ENCODE measurements around the gene ZNF777.
"Not testable (repeated sequence)": the region's sequence is repeated elsewhere in the genome, so short reads cannot be mapped to it uniquely, and the experiment has no call there.

Gene ZNF777

GRCh38 chr7:149404396-149404795, 56.5 kb downstream of the ZNF777 start:
- Histone ChIP-seq H4K20me1 (ENCODE audit: insufficient read depth, low read length, poor library complexity, severe bottlenecking) (no peaks in the 10 kb centered on the region), H3K9me2 (replicated peaks; ENCODE audit: low read depth, low read length) (no peaks in the 10 kb centered on the region), H2AFZ (ENCODE audit: low read length) (no peak overlapping the region), H3K27me3 (ENCODE audit: insufficient read depth, low read length, poor library complexity, severe bottlenecking) (no peaks in the 10 kb centered on the region), H3K36me3 (ENCODE audit: insufficient read depth, low read length) (no peaks in the 10 kb centered on the region), H3K4me1 (ENCODE audit: insufficient read depth, low read length, poor library complexity, severe bottlenecking) (no peaks in the 10 kb centered on the region), H3K9me3 (ENCODE audit: insufficient read depth, low read depth, low read length) (no peaks in the 10 kb centered on the region), H3K4me3 (ENCODE audit: low read length, poor library complexity, severe bottlenecking) (no peak overlapping the region), H3K4me2 (ENCODE audit: low read depth, low read length, poor library complexity, severe bottlenecking) (no peak overlapping the region), H3F3A (ENCODE audit: low read depth) (no peaks in the 10 kb centered on the region), H3K9ac (ENCODE audit: low read depth, low read length, poor library complexity, severe bottlenecking) (no peak overlapping the region), H3K79me2 (ENCODE audit: insufficient read depth, low read length) (no peaks in the 10 kb centered on the region)
- TF ChIP-seq CTCF (conservative IDR thresholded peaks at IDR 0.05; ENCODE audit: low read length) (no peak), EZH2phosphoT487 (IDR thresholded peaks at IDR 0.05; ENCODE audit: borderline replicate concordance) (no peak)

DNA sequence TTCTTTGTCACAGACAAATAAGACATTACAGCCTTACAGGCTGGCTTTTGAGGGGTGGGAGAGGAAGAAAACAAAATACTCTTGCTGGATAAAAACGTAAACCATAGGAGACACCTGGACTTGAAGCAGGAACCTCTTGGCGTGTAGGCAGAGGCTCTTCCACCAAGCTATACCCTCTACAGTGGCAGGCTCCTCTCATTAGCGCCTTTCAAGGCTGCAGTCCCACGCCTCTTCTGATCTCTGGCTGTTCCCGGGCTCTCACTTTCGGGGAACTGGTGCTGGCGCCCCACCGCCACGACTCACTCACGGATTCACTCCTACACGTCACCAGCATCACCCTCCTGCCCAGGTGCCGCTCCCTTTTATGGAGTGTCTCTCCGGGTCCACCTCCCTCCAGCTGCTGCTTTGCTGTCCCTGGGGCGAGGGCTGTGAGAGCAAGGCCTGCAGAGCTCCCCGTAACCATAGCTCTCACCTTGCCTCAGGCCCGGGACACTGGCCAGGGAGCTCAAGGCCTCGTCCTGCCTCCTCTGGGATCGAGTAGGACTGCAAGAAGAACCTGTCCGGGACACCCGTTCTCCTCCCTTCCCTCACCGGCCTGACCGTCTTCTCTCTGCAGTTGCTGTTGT, 62.6 kb downstream of the ZNF777 start:
- no peak overlapping the region for H3K9ac ChIP-seq (ENCODE audit: low read depth, low read length, poor library complexity, severe bottlenecking)
- H3K4me2 ChIP-seq (ENCODE audit: low read depth, low read length, poor library complexity, severe bottlenecking): no peak overlapping the region
- no peaks in the 10 kb centered on the region for H3K9me3 ChIP-seq (ENCODE audit: insufficient read depth, low read depth, low read length)
- H3K4me1 ChIP-seq (ENCODE audit: insufficient read depth, low read length, poor library complexity, severe bottlenecking): no peaks in the 10 kb centered on the region
- no peak overlapping the region for H2AFZ ChIP-seq (ENCODE audit: low read length)
- H3K27me3 ChIP-seq (ENCODE audit: insufficient read depth, low read length, poor library complexity, severe bottlenecking): no peaks in the 10 kb centered on the region
- TF ChIP-seq EZH2phosphoT487 (IDR thresholded peaks at IDR 0.05; ENCODE audit: borderline replicate concordance): no peak
- no peak for TF ChIP-seq CTCF (conservative IDR thresholded peaks at IDR 0.05; ENCODE audit: low read length)
- no peaks in the 10 kb centered on the region for H4K20me1 ChIP-seq (ENCODE audit: insufficient read depth, low read length, poor library complexity, severe bottlenecking)
- H3K36me3 ChIP-seq (ENCODE audit: insufficient read depth, low read length): no peaks in the 10 kb centered on the region
- no peaks in the 10 kb centered on the region for H3K9me2 ChIP-seq (replicated peaks; ENCODE audit: low read depth, low read length)
- H3F3A ChIP-seq (ENCODE audit: low read depth): no peaks in the 10 kb centered on the region
- no peak overlapping the region for H3K4me3 ChIP-seq (ENCODE audit: low read length, poor library complexity, severe bottlenecking)
- H3K79me2 ChIP-seq (ENCODE audit: insufficient read depth, low read length): no peaks in the 10 kb centered on the region

DNA sequence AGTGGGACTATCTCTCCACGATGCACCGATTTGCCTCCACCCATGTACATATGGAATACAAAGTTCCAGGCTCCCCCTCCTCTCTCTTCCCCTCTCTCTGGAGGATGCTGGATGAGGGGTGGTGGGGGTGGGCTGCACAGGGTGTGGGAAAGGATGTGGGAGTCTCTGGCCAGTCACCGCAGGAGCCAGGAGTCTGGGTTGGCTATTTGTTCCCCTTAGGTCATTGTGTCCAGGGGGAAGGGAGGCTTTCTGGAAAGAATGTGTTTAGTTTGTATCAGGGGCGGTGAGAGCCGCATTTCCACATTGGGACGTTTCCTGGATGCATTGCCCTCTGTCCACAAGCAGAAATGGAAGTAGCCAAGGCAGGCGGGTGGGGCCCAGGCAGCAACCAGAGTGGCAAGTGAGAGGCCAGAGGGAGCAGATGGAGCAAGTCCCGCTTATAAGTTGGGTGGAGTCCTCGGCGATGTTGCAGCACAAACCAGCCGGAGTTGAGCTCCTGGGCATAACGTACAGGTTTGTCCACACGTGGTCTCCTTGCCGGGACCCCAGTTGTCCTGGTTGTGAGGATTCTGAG, 63.3 kb downstream of the ZNF777 start:
- Histone ChIP-seq H3K9me2 (replicated peaks; ENCODE audit: low read depth, low read length) (no peaks in the 10 kb centered on the region), H3K4me3 (ENCODE audit: low read length, poor library complexity, severe bottlenecking) (no peak overlapping the region), H3K9ac (ENCODE audit: low read depth, low read length, poor library complexity, severe bottlenecking) (no peak overlapping the region), H2AFZ (ENCODE audit: low read length) (no peak overlapping the region), H3K4me1 (ENCODE audit: insufficient read depth, low read length, poor library complexity, severe bottlenecking) (no peaks in the 10 kb centered on the region), H3K9me3 (ENCODE audit: insufficient read depth, low read depth, low read length) (no peaks in the 10 kb centered on the region), H3K4me2 (ENCODE audit: low read depth, low read length, poor library complexity, severe bottlenecking) (no peak overlapping the region), H3F3A (ENCODE audit: low read depth) (no peaks in the 10 kb centered on the region), H3K36me3 (ENCODE audit: insufficient read depth, low read length) (no peaks in the 10 kb centered on the region), H3K79me2 (ENCODE audit: insufficient read depth, low read length) (no peaks in the 10 kb centered on the region), H4K20me1 (ENCODE audit: insufficient read depth, low read length, poor library complexity, severe bottlenecking) (no peaks in the 10 kb centered on the region), H3K27me3 (ENCODE audit: insufficient read depth, low read length, poor library complexity, severe bottlenecking) (no peaks in the 10 kb centered on the region)
- TF ChIP-seq EZH2phosphoT487 (IDR thresholded peaks at IDR 0.05; ENCODE audit: borderline replicate concordance): no peak
- TF ChIP-seq CTCF (conservative IDR thresholded peaks at IDR 0.05; ENCODE audit: low read length): no peak

GRCh38 chr7:149388550-149389335, 72.1 kb downstream of the ZNF777 start:
- not testable (repeated sequence) for H3K4me3 ChIP-seq (ENCODE audit: low read length, poor library complexity, severe bottlenecking); H3K27me3 ChIP-seq (ENCODE audit: insufficient read depth, low read length, poor library complexity, severe bottlenecking); H3F3A ChIP-seq (ENCODE audit: low read depth); H3K79me2 ChIP-seq (ENCODE audit: insufficient read depth, low read length); H3K4me1 ChIP-seq (ENCODE audit: insufficient read depth, low read length, poor library complexity, severe bottlenecking); H3K4me2 ChIP-seq (ENCODE audit: low read depth, low read length, poor library complexity, severe bottlenecking); H3K9me2 ChIP-seq (replicated peaks; ENCODE audit: low read depth, low read length); H4K20me1 ChIP-seq (ENCODE audit: insufficient read depth, low read length, poor library complexity, severe bottlenecking); H3K9me3 ChIP-seq (ENCODE audit: insufficient read depth, low read depth, low read length); H3K36me3 ChIP-seq (ENCODE audit: insufficient read depth, low read length); H3K9ac ChIP-seq (ENCODE audit: low read depth, low read length, poor library complexity, severe bottlenecking); H2AFZ ChIP-seq (ENCODE audit: low read length)

DNA sequence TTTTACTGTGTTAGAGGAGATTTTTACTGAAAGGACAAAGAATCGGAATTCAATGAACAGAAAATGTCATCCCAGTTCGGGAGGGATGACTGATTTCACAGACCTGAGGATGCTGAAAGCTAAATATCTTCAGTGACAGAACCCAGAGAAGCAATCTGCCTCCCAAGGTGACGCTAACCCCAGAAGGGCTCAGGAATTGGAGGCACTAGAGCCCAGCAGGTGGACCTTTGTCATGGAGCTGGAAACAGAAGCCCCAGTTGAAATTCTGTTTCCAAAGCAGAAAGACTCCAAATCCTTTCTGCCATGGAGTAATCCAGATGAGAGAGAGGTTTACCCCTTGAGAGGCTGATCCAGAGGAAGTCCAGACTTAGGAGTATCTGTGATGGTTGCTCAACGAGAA, 74.3 kb downstream of the ZNF777 start:
- not testable (repeated sequence) for H3K4me2 ChIP-seq (ENCODE audit: low read depth, low read length, poor library complexity, severe bottlenecking); H3K79me2 ChIP-seq (ENCODE audit: insufficient read depth, low read length); H2AFZ ChIP-seq (ENCODE audit: low read length); H4K20me1 ChIP-seq (ENCODE audit: insufficient read depth, low read length, poor library complexity, severe bottlenecking); H3K9ac ChIP-seq (ENCODE audit: low read depth, low read length, poor library complexity, severe bottlenecking); H3K9me3 ChIP-seq (ENCODE audit: insufficient read depth, low read depth, low read length); H3F3A ChIP-seq (ENCODE audit: low read depth); H3K4me1 ChIP-seq (ENCODE audit: insufficient read depth, low read length, poor library complexity, severe bottlenecking); H3K9me2 ChIP-seq (replicated peaks; ENCODE audit: low read depth, low read length); H3K27me3 ChIP-seq (ENCODE audit: insufficient read depth, low read length, poor library complexity, severe bottlenecking); H3K36me3 ChIP-seq (ENCODE audit: insufficient read depth, low read length); H3K4me3 ChIP-seq (ENCODE audit: low read length, poor library complexity, severe bottlenecking)
